Neural cell (in vitro differentiated cells): ENCODE results near the gene CLDN2.

ENCODE experiments used
- CTCF ChIP-seq: fragments of 450-650 bp; IDR thresholded peaks from 2 replicates; pipeline ENCODE4 v1.5.1; 2014; ENCODE audit warnings: antibody characterized with exemption, mild to moderate bottlenecking, moderate library complexity; ENCODE audit not compliant: poor library complexity, severe bottlenecking
- EP300 ChIP-seq: fragments of 450-650 bp; conservative IDR thresholded peaks from 2 replicates; pipeline ENCODE4 v1.6.1; 2014; ENCODE audit warnings: antibody characterized with exemption, mild to moderate bottlenecking, moderate library complexity; ENCODE audit not compliant: poor library complexity, severe bottlenecking
- EZH2 ChIP-seq: fragments of 200-600, 300-800 bp; shearing (Covaris generic), sonication (generic); IDR thresholded peaks from 2 replicates; pipeline ENCODE4 v1.6.1; 2014; ENCODE audit warnings: antibody characterized with exemption, low read length, borderline replicate concordance, mild to moderate bottlenecking; ENCODE audit not compliant: insufficient read depth, poor library complexity, severe bottlenecking
- MXI1 ChIP-seq: fragments of 450-650 bp; conservative IDR thresholded peaks from 2 replicates; pipeline ENCODE4 v1.6.1; 2014; ENCODE audit warnings: antibody characterized with exemption, mild to moderate bottlenecking; ENCODE audit not compliant: poor library complexity, severe bottlenecking
- POLR2AphosphoS5 ChIP-seq: IDR thresholded peaks from 2 replicates; pipeline ENCODE4 v1.6.1; 2012
- SMC3 ChIP-seq: fragments of 450-650 bp; conservative IDR thresholded peaks from 2 replicates; pipeline ENCODE4 v1.6.1; 2014; ENCODE audit warnings: antibody characterized with exemption, mild to moderate bottlenecking, moderate library complexity; ENCODE audit not compliant: poor library complexity
- TAF1 ChIP-seq: IDR thresholded peaks from 2 replicates; pipeline ENCODE4 v1.6.1; 2012; ENCODE audit warnings: low read depth
- TF ChIP-seq, protein P1 (sequence below): IDR thresholded peaks from 2 replicates; pipeline ENCODE4 v1.6.1; 2012; ENCODE audit warnings: borderline replicate concordance

GRCh38 chrX:106952988-106953387 is 32.8 kb downstream of the CLDN2 start:
- TF ChIP-seq EP300 (no peak), CTCF (peak; percentile 53), MXI1 (no peak), SMC3 (peak; percentile 60), EZH2 (no peak), POLR2AphosphoS5 (no peak), TAF1 (no peak)
- TF ChIP-seq, protein P1, sequence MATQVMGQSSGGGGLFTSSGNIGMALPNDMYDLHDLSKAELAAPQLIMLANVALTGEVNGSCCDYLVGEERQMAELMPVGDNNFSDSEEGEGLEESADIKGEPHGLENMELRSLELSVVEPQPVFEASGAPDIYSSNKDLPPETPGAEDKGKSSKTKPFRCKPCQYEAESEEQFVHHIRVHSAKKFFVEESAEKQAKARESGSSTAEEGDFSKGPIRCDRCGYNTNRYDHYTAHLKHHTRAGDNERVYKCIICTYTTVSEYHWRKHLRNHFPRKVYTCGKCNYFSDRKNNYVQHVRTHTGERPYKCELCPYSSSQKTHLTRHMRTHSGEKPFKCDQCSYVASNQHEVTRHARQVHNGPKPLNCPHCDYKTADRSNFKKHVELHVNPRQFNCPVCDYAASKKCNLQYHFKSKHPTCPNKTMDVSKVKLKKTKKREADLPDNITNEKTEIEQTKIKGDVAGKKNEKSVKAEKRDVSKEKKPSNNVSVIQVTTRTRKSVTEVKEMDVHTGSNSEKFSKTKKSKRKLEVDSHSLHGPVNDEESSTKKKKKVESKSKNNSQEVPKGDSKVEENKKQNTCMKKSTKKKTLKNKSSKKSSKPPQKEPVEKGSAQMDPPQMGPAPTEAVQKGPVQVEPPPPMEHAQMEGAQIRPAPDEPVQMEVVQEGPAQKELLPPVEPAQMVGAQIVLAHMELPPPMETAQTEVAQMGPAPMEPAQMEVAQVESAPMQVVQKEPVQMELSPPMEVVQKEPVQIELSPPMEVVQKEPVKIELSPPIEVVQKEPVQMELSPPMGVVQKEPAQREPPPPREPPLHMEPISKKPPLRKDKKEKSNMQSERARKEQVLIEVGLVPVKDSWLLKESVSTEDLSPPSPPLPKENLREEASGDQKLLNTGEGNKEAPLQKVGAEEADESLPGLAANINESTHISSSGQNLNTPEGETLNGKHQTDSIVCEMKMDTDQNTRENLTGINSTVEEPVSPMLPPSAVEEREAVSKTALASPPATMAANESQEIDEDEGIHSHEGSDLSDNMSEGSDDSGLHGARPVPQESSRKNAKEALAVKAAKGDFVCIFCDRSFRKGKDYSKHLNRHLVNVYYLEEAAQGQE = no peak
